ENCODE data around the gene AIFM3.

AIFM3 gene

DNA sequence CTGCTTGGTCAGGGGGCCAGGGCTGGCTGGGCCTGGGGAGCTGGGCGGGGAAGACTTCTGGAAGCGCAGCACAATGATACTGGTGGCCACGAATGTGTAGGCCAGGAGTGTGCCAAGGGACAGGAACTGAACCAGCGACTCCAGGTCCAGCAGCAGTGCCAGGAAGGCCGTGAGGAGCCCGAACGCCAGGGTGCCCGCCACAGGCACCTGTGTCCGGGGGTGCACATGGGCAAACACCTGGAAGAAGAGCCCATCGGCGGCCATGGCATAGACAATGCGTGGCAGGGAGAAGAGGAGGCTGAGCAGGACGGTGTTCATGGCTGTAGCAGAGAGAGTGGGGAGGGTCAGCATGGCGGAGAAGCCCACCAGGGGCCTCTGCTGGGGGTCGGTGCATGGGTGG is 63.0 kb downstream of the AIFM3 start:
- no peak for DNase-seq
